ENCODE measurements around the gene DLX2. TPM values are rescaled to one million over a fixed set of nuclear protein-coding genes. Genes with fewer than 3 reads are reported as not detected.

Gene DLX2
- total RNA-seq, 1 experiment from 2014 or later, result 0.76 TPM

GRCh38 chr2:172105471-172106107 is 2.9 kb upstream of the DLX2 start:
- Histone ChIP-seq H3K4me3 (no peak overlapping the region), H3K36me3 (ENCODE audit: low read depth) (no peaks in the 10 kb centered on the region), H3F3A (ENCODE audit: insufficient read depth, low read depth) (peaks cover 12% of the 10 kb centered on the region; the same call in 1 of the 2 replicates), H3K79me2 (ENCODE audit: low read depth) (no peaks in the 10 kb centered on the region), H4K20me1 (ENCODE audit: insufficient read depth) (no peaks in the 10 kb centered on the region), H3K4me2 (no peak overlapping the region), H3K9me2 (ENCODE audit: insufficient read depth) (no peaks in the 10 kb centered on the region), H3K4me1 (replicated peaks; ENCODE audit: insufficient read depth) (peaks cover 10% of the 10 kb centered on the region), H3K27me3 (ENCODE audit: insufficient read depth, low read depth) (no peaks in the 10 kb centered on the region), H3K9me3 (ENCODE audit: insufficient read depth, low read depth) (no peaks in the 10 kb centered on the region), H3K27ac (no peak overlapping the region), H2AFZ (no peak overlapping the region)
- intact Hi-C loops (cut with micrococcal nuclease; ENCODE audit: unreplicated experiment), result loop anchor here (10.0 kb wide), 2 partner anchors 671 to 1131 kb away; partner anchors contain the start of genes DCAF17 and METTL8
- no TSS peak for BruUV-seq (replicated peaks)
- no peak for DNase-seq
- CTCF ChIA-PET, result interaction anchor here (0.6 to 1.3 kb wide), 4 partner anchors 10 to 398 kb away, joined by 3 to 5 read pairs (median 4); no protein-coding TSS in a partner anchor
- TF ChIP-seq CTCF (conservative IDR thresholded peaks at IDR 0.05), result no peak
- TF ChIP-seq EZH2 (IDR thresholded peaks at IDR 0.05; ENCODE audit: low read depth), result no peak
- POLR2A ChIA-PET (ENCODE audit: unreplicated experiment), result interaction anchor here (0.6 kb wide), 1 partner anchor 662 kb away, joined by 5 read pairs; no protein-coding TSS in a partner anchor

GRCh38 chr2:172103471-172104272 is 972 bp upstream of the DLX2 start:
- no TSS peak for BruUV-seq (replicated peaks)
- Histone ChIP-seq H3K27ac (no peak overlapping the region), H3K4me2 (peak overlapping the region; percentile 83), H4K20me1 (ENCODE audit: insufficient read depth) (no peaks in the 10 kb centered on the region), H2AFZ (peak overlapping the region; percentile 97), H3K9me2 (ENCODE audit: insufficient read depth) (no peaks in the 10 kb centered on the region), H3K4me1 (replicated peaks; ENCODE audit: insufficient read depth) (peaks cover 24% of the 10 kb centered on the region), H3K79me2 (ENCODE audit: low read depth) (no peaks in the 10 kb centered on the region), H3F3A (ENCODE audit: insufficient read depth, low read depth) (peaks cover 25% of the 10 kb centered on the region), H3K27me3 (ENCODE audit: insufficient read depth, low read depth) (no peaks in the 10 kb centered on the region), H3K4me3 (peak overlapping the region; percentile 73), H3K36me3 (ENCODE audit: low read depth) (no peaks in the 10 kb centered on the region), H3K9me3 (ENCODE audit: insufficient read depth, low read depth) (no peaks in the 10 kb centered on the region)
- intact Hi-C loops (cut with micrococcal nuclease; ENCODE audit: unreplicated experiment), result loop anchor here (1.0 to 10.0 kb wide), 12 partner anchors 123 to 1175 kb away; partner anchors contain the start of genes DCAF17, GORASP2, HAT1 and METTL8
- ChIA-PET CTCF (interaction anchor here (0.5 to 2.6 kb wide), 11 partner anchors 10 to 931 kb away, joined by 3 to 10 read pairs (median 4); no protein-coding TSS in a partner anchor), POLR2A (ENCODE audit: unreplicated experiment) (no interaction called here)
- peak; percentile 100 for TF ChIP-seq CTCF (conservative IDR thresholded peaks at IDR 0.05)
- no peak for TF ChIP-seq EZH2 (IDR thresholded peaks at IDR 0.05; ENCODE audit: low read depth)
- peak; percentile 91 to 97 for DNase-seq

- intact Hi-C loops (cut with micrococcal nuclease; ENCODE audit: unreplicated experiment), result loop anchor here (1.0 to 10.0 kb wide), 8 partner anchors 103 to 1173 kb away; partner anchors contain the start of genes DCAF17, GORASP2, HAT1 and METAP1D
- ChIA-PET POLR2A (ENCODE audit: unreplicated experiment) (interaction anchor here (1.0 kb wide), 1 partner anchor 180 kb away, joined by 6 read pairs; the partner anchor contains the start of gene HAT1), CTCF (interaction anchor here (1.6 to 2.6 kb wide), 2 partner anchors 396 to 400 kb away, joined by 5 to 10 read pairs; no protein-coding TSS in a partner anchor)
- H3F3A ChIP-seq (ENCODE audit: insufficient read depth, low read depth), result peaks cover 38% of the 10 kb centered on the region
- peak overlapping the region; percentile 97 for H2AFZ ChIP-seq
- peak overlapping the region; percentile 73; the same call in 1 of the 2 replicates for H3K4me3 ChIP-seq
- no TSS peak for BruUV-seq (replicated peaks)
- no peaks in the 10 kb centered on the region for H3K27me3 ChIP-seq (ENCODE audit: insufficient read depth, low read depth)
- H3K27ac ChIP-seq, result no peak overlapping the region
- no peak for DNase-seq
- H3K36me3 ChIP-seq (ENCODE audit: low read depth), result no peaks in the 10 kb centered on the region
- H3K79me2 ChIP-seq (ENCODE audit: low read depth), result no peaks in the 10 kb centered on the region
- no peaks in the 10 kb centered on the region for H3K9me3 ChIP-seq (ENCODE audit: insufficient read depth, low read depth)
- no peaks in the 10 kb centered on the region for H3K9me2 ChIP-seq (ENCODE audit: insufficient read depth)
- no peaks in the 10 kb centered on the region for H4K20me1 ChIP-seq (ENCODE audit: insufficient read depth)
- peak overlapping the region; percentile 83 for H3K4me2 ChIP-seq
- TF ChIP-seq CTCF (conservative IDR thresholded peaks at IDR 0.05), result no peak
- TF ChIP-seq EZH2 (IDR thresholded peaks at IDR 0.05; ENCODE audit: low read depth), result no peak
- H3K4me1 ChIP-seq (replicated peaks; ENCODE audit: insufficient read depth), result peaks cover 39% of the 10 kb centered on the region
Measured at GRCh38 chr2:172101821-172102390, 794 bp downstream of the DLX2 start.

Measured in PC-9 (cell line).